Measurements from ENCODE around the gene OR4K1.
"Not testable (repeated sequence)": the region's sequence is repeated elsewhere in the genome, so short reads cannot be mapped to it uniquely, and the experiment has no call there.

Gene OR4K1, protein sequence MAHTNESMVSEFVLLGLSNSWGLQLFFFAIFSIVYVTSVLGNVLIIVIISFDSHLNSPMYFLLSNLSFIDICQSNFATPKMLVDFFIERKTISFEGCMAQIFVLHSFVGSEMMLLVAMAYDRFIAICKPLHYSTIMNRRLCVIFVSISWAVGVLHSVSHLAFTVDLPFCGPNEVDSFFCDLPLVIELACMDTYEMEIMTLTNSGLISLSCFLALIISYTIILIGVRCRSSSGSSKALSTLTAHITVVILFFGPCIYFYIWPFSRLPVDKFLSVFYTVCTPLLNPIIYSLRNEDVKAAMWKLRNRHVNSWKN

DNA sequence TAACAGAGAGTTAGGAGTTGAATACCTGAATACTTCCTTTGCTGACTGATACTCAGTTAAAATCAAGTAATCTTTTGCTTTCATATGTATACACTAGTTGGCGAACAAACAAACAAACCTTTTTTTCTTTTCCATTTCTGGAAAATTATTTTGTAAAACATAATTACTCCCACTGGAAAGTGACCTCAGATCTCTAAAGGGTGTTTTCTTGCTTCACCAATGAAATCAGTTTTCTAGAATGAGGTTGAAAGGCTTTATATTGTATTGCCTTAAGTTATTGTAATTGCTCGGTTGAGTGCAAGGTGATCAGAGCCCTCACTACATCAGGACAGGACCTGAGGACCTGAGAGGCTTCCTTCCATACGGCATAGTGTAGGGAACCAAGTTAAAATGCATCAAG is at the start of gene OR4K1:
Gene OR4K1 (plus strand): TSS at position 301 of the 400 bp plus-strand sequence. CDS start 4,750 bp downstream, outside the sequence.
- DNase-seq = no peak

DNA sequence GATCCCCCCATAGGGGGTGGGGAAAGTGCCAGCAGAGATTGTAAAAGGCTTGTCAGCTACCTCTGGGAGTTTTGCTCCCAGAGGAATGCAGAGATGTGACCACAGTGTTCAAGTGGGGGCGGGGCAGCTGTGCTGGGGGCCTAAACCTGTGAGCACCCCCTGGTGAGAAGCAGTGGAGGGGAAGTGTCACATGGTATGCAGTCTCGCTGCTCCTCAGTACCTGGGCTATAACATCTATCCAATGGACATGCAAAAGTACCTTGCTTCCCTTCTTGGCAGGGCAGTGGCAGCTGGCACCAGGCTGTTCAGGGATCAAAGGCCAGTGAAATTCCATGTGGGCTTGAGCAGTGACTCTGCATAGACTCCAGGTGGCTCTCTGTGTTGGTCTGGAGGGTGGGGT is 35.4 kb upstream of the OR4K1 start:
- no peak for DNase-seq

DNA sequence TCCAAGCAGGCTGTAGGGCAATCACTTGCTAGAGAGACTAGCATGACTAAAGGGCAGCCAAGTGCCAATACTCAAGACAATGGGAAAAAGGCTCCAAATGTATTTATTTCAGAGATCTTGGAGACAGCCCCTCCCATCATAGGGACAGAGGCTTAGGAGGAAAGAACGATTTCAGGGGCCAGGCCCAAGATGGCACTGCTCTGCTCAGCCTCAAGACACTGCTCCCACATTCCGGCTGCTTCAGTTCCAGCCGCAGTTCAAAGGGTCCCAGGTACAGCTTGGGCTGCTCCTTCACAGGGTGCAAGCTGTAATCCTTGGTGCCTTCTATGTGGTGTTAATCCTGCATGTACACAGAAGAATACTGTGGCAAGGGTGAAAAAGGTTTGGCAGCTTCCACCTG is 29.7 kb upstream of the OR4K1 start:
- DNase-seq = no peak

GRCh38 chr14:19902409-19902808 is 28.3 kb upstream of the OR4K1 start:
- no peak for DNase-seq

DNA sequence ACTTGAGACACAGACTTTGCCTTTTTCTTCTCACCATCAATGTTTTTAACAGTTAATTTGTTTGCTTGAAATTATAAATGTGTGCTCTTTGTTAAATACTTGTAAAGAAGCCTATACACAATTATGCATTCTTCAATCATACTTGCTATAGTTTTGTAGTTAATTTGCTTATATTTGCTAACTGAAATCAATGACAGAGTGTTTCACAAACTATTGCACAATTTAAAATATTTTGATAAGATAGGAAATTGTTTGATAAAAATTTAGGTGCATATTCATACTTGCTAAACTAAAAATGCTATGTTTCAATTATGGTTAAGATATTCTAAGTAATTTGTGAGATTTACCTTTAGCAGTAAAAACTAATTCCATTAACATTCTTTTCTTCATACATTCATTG is 24.1 kb upstream of the OR4K1 start:
- DNase-seq = no peak

DNA sequence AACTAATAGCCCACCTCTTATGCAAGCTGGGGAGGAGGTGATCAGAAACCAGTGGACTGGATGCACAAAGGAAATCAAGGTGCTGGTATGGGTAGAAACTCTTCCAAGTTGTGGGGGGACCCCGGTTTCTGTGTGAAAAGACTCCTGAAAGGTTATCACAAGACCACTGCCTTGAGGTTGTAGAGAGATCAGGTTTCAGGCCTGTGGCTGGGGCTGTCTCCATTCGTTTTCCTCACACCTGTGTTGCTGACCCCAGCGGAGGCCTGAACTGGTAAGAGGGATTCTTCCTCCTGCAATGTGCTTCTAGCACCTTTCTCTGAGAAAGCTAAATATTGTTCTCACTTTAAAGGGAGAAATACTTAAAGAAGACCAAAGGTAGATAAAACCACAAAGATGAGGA is 19.6 kb upstream of the OR4K1 start:
- no peak for DNase-seq

DNA sequence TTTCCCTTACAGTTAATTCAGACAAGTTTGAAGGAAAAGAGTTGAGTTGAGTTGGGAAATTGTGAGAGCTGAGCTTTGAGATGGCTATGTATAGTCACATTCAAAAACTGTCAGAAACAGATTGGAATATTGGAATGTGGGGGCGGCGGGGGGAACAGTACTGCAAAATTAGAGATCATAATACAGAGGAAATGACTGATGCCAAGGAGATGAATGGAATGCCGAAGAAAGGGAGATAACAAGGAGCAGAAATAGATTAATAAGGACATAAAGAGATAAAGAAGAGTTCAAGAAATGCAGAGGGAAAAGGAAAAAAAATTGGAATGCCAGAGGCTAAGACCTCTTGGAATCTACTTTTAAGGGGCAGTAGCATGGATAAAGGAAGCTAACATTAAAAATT is 13.5 kb upstream of the OR4K1 start:
- no peak for DNase-seq

DNA sequence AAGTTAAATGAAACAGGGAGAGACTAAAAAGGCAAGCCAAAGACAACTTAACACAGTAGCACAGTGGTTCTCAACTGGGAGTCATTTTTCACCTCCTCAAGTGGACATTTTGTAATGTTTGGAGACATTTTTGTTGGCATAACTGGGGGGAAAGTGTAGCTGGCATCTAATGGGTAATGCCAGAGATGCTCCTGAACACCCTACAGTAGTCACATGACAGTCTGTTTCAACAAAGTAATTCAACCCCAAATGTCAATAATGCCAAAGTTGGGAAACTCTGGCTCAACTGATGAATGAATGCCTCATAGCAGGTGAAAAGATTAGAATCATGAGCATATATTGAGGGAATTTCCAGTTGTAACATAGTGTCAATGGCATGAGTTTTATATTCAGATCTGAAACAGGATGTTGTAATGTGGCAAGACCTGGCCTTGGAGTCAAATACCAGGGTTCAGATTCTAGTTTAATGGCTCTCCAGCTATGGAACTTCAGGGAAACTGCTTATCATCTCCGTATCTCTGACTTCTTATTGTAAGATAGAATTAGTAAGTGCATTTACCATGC is 12.7 kb upstream of the OR4K1 start:
- DNase-seq = no peak

- DNase-seq = no peak
Observed at GRCh38 chr14:19918553-19919264, 12.0 kb upstream of the OR4K1 start.

- no peak for DNase-seq
Observed at GRCh38 chr14:19920021-19920657, 10.6 kb upstream of the OR4K1 start, which contains the start of gene OR4K5. TSS of gene OR4K5 (plus strand) at chr14:19920607. CDS start at chr14:19920607, 0 bp downstream.

- no peak for DNase-seq
Observed at GRCh38 chr14:19941668-19942067, 11.0 kb downstream of the OR4K1 start.

DNA sequence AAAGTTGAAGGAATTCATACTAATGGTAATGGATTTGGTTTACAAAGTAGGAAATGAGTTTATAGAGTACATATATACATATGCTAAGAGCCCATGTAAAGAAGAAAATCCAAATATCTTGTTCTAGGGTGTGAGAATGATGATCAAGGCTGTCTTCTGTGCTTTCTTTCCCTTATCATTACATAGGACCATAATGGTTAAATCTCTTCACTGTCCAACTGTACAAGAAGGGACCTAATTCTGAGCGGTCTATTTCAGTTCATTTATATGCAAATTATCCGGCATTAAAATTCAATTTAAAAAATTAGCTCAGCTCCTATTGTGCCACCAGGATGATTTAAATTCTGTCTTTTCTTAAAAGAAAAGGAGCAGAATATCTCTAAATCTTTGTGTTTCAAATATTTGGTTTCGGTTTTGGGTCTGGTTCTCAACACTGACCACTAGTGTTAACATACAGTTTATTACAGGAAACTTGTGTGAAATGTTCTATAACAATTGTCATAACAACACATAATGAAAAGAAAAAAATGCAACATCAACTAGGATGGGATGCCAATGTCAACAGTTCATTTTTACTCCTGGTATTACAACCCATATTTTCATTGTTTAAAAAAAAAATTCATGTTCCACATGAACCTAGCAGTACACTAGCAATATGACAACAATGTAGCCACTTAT is 16.8 kb downstream of the OR4K1 start:
- no peak for DNase-seq

GRCh38 chr14:19949218-19949617 is 18.5 kb downstream of the OR4K1 start:
- DNase-seq = no peak

GRCh38 chr14:19969735-19970134 is 39.0 kb downstream of the OR4K1 start:
- not testable (repeated sequence) for DNase-seq

DNA sequence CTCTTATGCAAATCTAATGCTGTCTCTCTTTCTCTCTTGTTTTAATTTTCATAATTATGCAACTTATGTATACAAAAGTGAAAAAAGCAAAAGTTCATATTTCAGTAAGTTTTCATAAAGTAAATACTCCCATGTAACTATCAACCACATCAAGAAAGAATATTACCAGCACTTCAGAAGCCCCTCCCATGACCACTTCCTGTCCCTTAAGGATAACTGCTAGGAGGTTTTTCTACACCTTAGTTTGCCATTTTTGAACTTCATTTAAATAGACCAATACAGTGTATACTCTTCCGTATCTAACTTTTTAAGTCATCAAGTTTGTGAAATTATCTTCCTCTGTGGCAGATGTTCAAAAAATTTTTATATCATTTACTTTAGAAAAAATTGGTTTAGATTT is 44.1 kb downstream of the OR4K1 start:
- DNase-seq = no peak

- DNase-seq = no peak
Observed at GRCh38 chr14:19975291-19975690, 44.6 kb downstream of the OR4K1 start, which contains the start of gene OR4K15. TSS of gene OR4K15 (plus strand) at chr14:19975591. CDS start at chr14:19975591, 0 bp downstream.
